ENCODE data around the gene SPTLC1. TPM values are rescaled to one million over a fixed set of nuclear protein-coding genes. Genes with fewer than 3 reads are reported as not detected.

Gene SPTLC1
- total and polyA plus RNA-seq, 2 of the 13 experiments (the other 11 are each of a cell fraction or from before 2014, with no cell fraction given), result 56.2 to 72.5 TPM

DNA sequence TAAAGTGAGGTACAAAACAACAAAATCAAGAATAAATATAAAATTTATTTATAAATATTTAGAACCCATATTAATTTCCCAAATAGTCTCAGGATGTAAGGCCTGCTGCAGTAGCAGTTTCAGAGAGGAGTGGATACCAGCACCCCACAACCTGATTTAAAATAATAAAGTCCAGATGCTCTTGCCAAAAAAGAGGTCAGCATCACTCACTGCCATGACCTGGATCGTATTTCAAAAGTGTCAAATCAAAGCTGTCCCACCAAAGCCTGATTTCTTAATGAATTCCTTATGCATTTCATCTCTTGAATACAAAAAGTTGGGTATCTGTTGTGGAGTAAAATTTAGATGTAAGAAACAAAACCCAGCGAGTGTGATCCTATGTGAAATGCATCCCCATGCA lies 107.2 kb downstream of the SPTLC1 start:
- intact Hi-C loops (cut with micrococcal nuclease; ENCODE audit: unreplicated experiment), result no loop called here
- no peak overlapping the region for H3K4me2 ChIP-seq (ENCODE audit: low read depth, low read length)
- 24% methylated on average over 2 of the region's 2 CpGs for WGBS (ENCODE audit: low lambda C conversion rate)
- no peaks in the 10 kb centered on the region for H3K36me3 ChIP-seq (replicated peaks in 1 of 2; ENCODE audit: control insufficient read depth in 1 of 2, insufficient read depth in 2 of 2, low read length in 2 of 2)
- no peaks in the 10 kb centered on the region for H4K20me1 ChIP-seq (ENCODE audit: insufficient read depth, low read length)
- no peaks in the 10 kb centered on the region for H3K4me1 ChIP-seq (ENCODE audit: insufficient read depth, low read length)
- H3K79me2 ChIP-seq (ENCODE audit: insufficient read depth, low read length), result no peaks in the 10 kb centered on the region
- no peaks in the 10 kb centered on the region for H3K9me3 ChIP-seq (ENCODE audit: low read length)
- BruUV-seq (replicated peaks), result no TSS peak
- ChIA-PET CTCF (ENCODE audit: low intra/inter-chr PET ratio, low total read pairs) (no interaction called here), POLR2A (no interaction called here)
- peaks cover 0 to 2% of the 10 kb centered on the region in 2 experiments; a peak in 1 of 5 replicates for H3K27me3 ChIP-seq (ENCODE audit: control insufficient read depth in 1 of 2, insufficient read depth in 2 of 2, low read length in 2 of 2)
- H2AFZ ChIP-seq (ENCODE audit: low read length), result no peak overlapping the region
- DNase-seq (ENCODE audit: low spot score) (no peak), ATAC-seq (no peak), FAIRE-seq (no peak)
- H3K27ac ChIP-seq (ENCODE audit: extremely low read length, insufficient read depth, low read length), result no peak overlapping the region
- H3K9ac ChIP-seq (ENCODE audit: insufficient read depth, low read depth, low read length), result no peak overlapping the region
- TF ChIP-seq MZF1 (CRISPR knock-in tag; IDR thresholded peaks at IDR 0.05; ENCODE audit: borderline replicate concordance) (no peak), TSC22D2 (CRISPR knock-in tag; IDR thresholded peaks at IDR 0.05; ENCODE audit: borderline replicate concordance) (no peak), RFX1 (IDR thresholded peaks at IDR 0.05) (no peak), KAT8 (CRISPR knock-in tag; IDR thresholded peaks at IDR 0.05) (no peak), HNF1A (IDR thresholded peaks at IDR 0.05; ENCODE audit: low read depth) (no peak), HNF1A (CRISPR knock-in tag; IDR thresholded peaks at IDR 0.05; ENCODE audit: borderline replicate concordance) (no peak)
- in situ Hi-C loops (cut with HindIII; ENCODE audit: extremely low pct_ligation_motif_present, low pct_unique_long_range_greater_than_20kb), result no loop called here
- no peak overlapping the region for H3K4me3 ChIP-seq (replicated peaks in 1 of 3; ENCODE audit: insufficient read depth in 1 of 3, low read depth in 2 of 3, low read length in 3 of 3)
